GM21390 (cell line): ENCODE measurements around the gene EWSR1.

Source experiments
- ATAC-seq: cut with Tn5 transposase; IDR thresholded peaks from one replicate; pipeline ENCODE4 v1.9.1; 2021; ENCODE audit not compliant: unreplicated experiment

Gene EWSR1

DNA sequence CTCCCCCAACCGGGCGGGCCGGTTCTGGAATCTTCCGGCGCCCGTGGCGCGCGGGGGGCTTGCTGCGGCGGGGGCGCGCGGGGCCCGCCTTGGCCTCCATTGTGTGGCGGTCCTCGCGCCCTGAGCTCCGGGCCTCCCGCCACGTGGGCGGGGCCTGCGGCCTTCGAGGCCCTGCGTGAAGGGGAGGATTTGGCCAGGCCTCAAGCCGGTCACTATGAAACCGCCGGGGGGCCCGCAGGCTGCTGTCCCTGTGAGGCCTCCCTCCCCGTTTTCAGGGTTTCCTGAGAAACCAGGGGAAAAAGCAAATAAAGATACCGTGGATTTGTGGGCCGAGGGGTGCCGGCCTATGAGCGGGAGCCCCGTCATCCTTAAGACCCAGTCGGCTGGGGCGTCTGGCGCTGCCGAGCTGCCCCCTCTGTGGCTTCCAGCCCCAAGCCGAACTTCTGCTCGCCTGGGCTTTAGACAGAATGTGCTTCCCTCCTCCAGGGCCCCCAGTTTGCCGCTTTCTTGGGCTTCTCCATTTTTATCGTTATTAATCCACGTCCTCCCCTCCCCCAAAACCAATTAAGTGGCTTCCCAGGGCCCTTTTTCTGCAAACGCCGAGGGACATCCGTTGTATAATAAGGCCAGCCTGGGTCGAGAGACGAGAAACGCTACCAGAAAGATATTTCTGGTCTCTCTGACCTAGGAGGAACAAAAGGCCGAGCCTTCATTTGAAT lies 602 bp downstream of the EWSR1 start:
- peak; percentile 31 for ATAC-seq

DNA sequence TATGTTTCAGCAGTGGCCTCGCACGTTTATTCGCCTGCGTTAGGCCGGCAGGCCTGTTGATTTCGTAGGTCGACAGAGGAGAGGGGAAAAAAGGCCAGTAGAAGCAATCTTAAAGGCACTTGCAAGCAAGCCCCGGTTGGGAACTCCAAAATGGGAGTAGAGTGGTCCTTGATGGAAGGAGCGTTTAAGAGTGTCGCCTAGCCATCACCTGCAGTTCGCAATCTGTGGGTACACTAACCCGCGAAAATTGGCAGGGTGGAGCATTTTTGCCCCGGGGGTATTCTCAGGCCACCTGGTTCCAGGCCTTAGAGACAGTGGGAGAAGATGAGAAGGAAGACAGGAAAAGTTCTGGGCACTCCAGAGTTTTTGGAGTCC lies 1.1 kb downstream of the EWSR1 start:
- ATAC-seq = no peak

DNA sequence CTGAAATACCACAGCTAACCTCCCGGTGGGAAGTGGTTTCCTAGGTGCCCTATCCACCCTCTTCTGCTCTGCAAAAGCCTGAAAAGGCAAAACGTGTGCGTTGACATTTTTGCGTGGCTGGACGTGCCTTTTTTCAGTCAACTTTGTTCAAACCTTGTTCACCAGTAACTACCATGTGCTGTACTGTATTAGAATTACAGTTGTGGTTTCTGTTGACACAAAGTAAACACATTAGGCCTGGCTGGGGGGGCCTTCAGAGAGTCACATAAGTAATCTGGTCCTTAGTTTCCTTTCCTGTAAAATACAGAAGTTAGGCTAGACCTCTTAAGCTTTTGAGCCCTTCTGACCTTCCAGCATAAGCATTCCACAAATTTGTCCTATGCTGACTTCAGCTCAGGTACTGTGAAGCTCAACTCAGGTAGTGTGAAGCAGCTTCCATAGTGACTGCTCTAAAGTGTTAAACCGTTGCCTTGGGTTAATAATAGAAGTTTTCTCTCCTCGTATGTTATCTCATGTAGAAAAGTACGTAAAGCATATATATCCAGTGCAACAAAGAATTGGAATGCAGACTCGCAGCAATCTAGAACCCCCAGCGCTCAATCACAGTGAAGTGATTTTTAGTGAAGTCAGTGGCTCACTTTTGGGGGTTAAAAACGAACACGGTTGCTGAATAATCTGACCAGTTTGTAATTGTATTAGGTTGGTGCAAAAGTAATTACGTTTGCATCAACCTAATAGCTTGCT lies 1.8 kb downstream of the EWSR1 start:
- ATAC-seq = no peak

DNA sequence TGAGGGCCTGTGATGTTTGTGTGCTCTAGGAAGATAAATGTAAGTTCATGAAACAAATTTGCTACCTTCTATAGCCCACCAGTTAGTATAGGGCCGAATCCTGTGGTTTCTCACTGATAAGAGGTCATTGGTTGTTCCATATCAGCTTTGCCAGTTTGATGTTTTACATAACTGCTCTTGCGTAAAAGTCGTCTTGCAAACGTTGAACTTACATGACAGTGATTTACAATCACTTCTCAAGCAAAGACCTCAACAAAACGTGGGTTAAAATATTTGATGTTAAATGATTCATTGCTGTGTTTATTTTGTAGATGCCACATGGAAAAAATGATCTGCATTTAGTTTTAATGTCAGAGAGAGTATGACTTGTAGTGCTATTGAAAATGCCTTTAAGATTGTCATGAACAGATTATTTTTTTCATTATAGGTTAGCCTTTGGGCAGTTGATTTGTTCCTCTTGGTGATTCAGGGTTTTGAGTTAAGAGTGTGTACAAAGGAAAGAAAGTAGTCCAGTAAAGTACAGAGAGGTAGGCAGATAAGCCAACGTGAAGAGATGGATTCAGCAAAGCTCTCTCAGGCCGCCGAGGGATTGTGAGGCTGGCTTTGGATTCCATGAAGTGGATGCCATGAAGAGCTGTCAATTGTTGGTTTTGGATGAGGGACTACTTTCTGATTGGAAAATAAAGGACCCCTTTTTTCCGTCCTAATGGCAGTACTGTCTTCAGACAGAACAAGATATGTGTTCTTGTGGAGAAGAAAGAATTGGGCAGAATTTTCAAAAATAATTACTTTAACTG lies 2.6 kb downstream of the EWSR1 start:
- ATAC-seq = no peak

DNA sequence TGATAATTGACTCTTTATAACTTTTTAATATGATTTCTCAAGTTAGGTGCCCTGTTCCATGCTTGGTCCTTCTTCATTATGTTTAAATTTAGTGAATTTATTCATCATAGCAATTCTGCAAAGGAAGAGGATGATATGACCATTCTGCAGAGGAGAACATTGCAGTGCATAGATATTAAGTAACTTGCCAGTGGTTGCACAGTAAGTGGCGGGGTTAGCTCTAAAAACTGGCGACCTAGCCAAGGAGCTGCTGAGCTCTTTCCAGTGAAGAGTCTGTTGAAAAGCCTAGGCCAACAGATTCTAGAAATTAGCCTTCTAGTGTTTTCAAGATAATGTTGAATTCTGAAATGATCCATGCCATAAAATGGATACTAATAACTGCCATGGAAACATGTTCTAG lies 4.6 kb downstream of the EWSR1 start:
- no peak for ATAC-seq

DNA sequence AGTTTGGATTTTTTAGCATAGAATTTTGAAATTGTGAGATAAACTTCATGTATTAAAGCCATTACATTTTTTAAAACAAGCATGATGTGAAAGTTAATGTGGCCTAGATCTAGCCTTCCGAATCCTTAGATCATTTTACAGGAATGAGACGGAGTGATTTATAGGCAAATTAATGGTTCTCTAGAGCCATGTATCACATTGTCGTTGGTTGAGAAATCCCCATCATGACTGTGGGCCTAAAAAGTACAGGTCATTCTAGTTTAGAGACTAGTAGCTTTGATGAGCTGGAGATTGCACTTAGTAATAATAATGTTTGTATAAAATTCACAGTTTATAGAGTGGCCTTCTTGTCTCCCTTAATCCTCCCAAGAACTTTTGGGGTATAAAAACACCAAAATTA lies 7.1 kb downstream of the EWSR1 start:
- no peak for ATAC-seq

DNA sequence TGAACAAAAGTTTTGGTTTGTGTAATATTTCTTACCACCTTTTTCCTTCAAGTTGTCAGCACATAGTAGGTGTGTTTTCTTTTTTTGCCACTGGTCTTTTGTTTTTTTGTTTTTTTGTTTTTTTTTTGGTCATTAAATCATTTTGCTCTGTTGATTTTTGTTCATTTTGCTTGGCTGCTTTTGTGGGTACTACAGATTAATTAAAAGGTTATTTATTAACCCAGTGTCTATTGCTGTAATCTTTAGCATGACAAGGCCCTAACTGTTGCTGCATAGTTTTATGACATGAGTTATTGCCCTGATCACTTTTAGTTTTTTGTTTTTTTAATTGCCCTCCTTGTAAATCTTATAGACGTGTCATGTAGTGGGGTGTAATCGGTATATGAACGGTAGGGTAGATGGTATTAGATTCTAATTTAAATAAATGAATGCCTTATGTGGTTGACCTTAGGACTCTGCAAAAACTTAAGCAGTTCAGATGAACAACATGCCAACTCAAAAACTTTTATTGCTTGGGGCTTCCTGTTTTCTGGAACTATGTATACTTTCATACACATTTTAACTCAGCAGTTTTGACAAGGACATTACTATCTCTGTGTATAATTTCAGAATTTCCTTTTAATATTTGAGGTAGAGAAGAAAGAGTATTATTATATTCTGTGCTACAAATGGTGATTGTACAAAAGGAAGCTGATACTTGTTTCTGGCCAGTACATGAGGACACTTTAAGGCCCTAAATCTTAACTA lies 7.9 kb downstream of the EWSR1 start:
- no peak for ATAC-seq

DNA sequence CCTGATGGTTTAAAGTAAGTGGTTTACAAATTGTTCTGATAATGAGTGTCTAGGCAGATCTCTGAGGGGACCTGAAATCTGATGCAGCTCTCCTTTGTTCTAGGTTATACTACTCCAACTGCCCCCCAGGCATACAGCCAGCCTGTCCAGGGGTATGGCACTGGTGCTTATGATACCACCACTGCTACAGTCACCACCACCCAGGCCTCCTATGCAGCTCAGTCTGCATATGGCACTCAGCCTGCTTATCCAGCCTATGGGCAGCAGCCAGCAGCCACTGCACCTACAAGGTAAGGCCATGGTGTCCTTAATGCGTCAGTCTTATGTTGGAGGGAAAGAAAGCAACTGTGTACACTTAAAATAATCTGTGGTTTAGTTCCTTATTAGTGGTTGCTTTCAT lies 9.9 kb downstream of the EWSR1 start:
- no peak for ATAC-seq

DNA sequence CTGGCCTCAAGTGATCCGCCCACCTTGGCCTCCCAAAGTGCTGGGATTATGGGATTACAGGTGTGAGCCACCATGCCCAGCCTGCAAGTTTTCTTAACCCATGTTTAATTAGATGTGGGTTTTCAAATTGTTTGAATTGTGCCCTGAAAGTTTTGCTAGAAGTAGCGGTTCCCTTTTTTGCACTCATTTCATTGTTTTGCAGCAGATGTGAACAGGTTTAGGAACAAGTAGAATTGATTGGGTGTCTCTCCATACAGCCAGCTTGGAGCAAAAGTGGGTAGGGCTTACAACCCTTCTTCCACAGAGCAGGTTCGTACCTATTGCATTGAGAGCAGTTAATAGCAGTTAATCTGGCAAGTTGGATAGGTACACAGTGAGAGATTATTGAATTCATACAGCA lies 16.1 kb downstream of the EWSR1 start:
- ATAC-seq = no peak

DNA sequence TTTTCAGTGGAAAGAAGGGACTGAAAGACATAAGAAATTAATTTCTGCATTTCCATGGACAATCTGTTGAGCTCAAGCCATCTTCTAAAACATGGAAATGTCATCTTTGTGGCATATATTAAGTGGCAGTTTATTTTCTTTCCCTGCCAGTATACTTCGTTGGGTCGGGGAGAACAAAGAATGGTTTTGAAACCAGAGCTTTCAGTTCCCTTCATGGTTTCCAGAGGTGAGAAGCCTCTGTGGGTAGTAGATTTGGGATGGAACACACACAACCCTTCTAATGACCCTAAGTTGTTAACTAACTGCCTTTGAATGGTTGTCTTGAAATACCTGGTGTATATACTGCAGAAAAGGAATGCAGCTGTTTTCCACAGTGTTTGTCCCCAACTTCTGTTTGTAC lies 20.8 kb downstream of the EWSR1 start:
- ATAC-seq = no peak

DNA sequence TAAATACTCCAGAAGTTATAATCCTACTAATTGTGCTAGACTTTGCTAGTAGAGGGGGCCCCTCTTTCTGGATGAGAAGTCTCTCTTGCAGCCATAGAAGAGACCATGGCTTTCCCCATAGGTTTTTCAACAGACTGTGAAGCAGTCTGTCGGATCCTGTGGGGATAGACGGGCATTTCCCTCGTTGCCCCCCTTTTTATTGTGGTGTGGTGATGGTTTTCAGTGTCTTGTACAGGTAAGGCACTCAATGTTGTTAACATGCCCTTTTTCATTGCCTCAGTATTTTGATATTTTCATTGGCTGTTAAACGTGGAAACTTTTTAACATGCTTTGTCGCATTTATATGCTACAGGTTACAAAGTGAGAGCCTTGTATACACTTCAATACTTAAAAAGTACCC lies 22.0 kb downstream of the EWSR1 start:
- no peak for ATAC-seq

DNA sequence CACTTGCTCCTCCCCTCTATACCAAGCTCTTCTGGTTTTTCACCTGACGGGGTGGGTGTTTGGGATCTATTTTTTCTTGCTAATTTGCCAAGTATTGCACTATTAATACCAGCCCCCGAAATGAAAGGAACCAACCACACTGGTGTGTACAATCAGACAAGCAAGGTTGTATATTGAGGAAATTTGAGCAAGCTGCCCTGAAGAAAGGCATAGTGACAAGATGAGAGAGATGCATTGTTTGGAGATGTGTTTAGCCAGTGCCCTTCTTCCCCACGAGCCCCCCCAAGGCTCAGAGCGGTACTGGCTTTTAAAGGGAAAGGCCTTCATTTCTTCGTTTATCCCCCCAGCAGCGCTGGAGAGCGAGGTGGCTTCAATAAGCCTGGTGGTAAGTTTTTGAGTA lies 23.1 kb downstream of the EWSR1 start:
- no peak for ATAC-seq

DNA sequence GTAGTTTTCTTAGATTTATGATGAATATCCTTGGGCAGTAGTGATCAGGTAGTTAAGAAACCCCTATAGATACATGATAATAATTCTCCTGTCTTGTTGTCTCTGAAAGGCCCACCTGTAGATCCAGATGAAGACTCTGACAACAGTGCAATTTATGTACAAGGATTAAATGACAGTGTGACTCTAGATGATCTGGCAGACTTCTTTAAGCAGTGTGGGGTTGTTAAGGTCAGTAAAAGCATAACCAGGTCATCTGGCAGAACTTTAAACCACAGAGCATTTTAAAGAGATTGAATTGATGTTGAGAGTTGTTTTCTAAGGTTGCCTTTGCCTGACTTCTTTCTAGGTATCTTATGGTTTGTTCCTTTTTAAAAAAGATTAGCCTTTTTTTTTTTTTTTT lies 24.3 kb downstream of the EWSR1 start:
- ATAC-seq = no peak

DNA sequence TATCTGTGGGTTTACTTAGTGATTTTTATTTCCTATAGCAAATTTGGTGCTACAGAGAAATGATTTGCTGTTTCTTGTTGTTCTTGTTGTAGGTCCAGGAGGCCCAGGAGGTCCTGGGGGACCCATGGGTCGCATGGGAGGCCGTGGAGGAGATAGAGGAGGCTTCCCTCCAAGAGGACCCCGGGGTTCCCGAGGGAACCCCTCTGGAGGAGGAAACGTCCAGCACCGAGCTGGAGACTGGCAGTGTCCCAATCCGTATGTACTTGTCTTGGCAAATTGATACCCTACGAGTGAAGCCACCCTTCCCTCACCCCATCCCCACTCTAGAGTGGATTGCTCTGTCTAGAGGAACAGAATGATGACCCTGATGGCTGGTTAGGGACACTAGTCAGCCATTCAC lies 30.6 kb downstream of the EWSR1 start:
- no peak for ATAC-seq

DNA sequence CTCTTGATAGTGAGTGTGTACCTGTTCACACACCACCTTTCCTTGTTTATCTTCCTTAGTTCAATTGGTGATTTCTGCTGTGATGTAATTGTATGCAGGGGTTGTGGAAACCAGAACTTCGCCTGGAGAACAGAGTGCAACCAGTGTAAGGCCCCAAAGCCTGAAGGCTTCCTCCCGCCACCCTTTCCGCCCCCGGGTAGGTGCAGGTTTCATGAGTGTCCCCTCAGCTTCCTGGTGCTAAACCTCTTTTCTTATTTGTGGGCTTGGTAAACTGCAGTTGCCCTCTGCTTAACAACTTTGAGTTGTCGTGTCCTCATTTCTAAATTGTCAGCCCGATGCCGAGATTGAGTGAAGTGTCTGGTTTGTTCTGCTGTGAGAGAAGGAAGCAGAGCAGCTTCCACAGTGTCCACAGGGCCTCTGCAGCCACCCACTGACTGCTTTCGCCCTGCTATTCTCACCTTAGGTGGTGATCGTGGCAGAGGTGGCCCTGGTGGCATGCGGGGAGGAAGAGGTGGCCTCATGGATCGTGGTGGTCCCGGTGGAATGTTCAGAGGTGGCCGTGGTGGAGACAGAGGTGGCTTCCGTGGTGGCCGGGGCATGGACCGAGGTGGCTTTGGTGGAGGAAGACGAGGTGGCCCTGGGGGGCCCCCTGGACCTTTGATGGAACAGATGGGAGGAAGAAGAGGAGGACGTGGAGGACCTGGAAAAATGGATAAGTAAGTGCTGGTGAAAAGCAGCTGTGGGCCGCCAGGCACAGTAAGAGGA lies 31.2 kb downstream of the EWSR1 start:
- ATAC-seq = no peak

DNA sequence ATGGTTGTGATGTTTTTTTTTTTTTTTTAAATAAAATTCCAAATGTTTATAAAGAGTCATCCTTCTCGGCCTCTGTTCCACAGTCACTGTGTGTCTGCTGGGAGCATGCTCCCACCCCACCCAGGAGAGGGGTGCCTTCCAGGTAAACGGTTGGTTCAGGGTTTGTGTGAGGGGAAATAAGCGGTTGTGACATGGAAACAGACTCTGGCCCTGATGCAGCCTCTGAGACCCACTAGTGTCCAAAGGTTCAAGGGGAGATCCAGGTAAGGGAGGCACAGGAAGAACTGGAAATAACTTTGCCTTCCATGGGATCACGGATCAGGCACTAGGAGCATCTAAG lies 32.4 kb downstream of the EWSR1 start:
- no peak for ATAC-seq

DNA sequence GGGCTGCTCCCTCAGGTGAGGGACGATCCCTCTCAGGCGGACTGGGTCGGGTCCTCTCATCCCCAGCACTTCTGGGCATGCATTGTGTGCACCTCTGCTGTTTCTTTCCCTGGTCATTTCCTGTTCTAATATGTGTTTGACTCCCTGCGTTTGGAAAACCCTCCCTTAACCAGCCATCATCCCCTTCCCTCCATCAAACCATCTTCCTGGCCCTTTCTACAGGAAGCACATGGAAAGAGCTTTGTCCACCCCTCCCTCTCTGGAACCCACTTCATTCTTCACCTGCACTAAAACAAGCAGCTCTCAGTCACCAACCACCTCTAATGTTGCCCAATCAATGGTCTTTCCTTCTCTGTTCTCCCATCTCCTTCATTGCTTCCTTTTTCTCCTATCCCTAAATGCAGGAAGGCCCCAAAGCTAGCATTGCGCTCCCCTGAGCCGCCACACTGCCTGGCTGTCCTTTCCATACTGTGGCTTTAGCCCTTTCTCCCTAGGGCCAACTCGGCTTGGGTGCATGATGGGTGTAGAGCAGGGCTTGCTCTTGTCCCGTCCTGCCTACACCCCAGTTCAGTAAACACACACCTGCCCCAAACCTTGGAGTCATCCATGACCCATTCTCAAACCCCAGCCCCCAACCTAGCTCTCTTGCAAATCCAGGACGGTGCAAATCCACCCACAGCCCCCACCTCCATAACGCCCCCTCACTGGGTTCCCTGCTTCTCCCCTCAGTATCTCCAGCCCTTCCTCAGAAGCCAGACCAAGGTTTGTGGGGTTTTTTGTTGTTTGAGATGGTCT lies 32.9 kb downstream of the EWSR1 start:
- no peak for ATAC-seq

DNA sequence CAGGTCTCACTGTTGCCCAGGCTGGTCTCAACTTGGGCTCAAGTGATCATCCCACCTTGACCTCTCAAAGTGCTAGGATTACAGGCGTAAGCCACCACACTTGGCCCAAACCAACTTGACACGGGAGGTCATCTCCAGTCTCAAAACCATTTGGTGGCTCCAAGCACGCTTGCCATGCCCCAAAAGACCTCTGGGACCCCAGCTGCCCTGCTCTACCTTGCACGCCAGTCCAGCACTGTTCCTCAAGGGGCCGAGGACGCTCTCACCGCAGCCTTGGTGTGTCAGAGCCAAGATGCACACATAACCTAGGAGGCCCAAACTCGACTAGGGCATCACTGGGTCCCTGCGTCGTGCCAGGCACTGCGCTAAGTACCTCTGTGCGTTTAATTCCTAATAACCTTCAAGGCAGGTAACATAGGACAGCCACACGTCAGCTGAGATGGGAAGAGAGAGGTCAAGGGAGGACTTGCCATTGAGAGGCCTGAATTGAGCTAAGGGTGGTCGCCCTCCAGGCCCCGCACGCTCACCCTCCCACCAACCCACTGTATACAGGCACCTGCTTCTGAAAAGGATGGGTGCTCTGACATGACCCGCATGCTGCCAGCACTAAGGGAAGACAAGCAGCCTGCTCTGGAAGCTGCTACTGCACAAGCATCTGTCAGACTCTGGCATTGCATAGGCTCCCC lies 33.8 kb downstream of the EWSR1 start:
- no peak for ATAC-seq

DNA sequence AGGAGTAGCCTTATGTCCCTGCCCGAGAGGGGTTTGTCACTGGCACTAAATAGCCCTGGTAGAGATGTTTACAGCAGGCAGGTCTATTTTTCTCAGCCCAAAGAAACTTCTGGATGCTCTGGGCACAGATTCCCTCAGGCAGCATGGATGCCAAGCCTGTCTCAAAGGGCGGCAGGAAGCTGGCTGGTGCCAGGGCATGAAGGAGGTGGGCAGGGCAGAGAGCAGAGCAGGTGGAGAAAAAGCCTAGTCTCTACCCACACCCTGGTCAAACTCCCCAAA lies 34.3 kb downstream of the EWSR1 start:
- no peak for ATAC-seq
